Measurements from ENCODE around the gene TMC3. TPM values are rescaled to one million over a fixed set of nuclear protein-coding genes. Genes with fewer than 3 reads are reported as not detected.

The TMC3 gene
- total and polyA plus RNA-seq, 10 of the 15 experiments (the other 5 are each of a cell fraction or from before 2014, with no cell fraction given) = 0.03 to 0.04 (median 0.04) TPM; not detected in 7

DNA sequence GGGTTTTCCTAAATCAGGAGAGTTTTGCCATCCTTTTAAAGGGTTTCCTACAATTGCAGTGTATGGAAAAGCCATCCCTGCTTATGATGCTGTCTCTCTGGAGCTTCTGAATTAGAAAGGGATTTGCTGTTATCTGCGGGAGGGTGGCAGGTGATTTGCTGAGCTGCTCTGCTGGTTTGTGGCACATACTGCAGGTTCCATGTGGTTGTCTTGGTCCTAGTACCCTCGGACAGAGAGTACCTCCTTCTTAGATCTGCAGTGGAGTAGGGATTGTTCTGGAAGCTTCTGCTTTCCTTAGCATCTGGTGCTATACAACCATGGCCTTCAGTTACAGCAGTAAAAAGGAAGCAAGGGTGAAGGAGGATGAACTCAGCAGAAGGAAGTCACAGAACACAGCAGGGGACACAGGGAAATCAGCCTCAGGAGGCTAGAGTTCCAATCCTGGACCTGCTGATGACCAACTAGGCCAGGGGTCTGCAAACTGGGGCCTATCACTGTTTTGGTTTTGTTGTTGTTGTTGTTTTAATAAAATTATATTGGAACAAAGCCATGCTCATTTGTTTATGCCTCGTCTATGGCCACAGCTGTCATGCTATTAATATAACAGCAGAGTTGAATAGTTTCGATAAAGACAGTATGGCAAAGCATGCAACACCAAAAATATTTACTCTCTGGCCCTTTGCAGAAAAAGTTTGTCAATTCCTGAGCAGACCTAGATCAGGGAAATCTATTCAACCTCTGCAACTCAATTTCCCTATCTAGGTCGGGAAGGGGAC is 89.6 kb downstream of the TMC3 start (continued):
- TF ChIP-seq, protein P1, sequence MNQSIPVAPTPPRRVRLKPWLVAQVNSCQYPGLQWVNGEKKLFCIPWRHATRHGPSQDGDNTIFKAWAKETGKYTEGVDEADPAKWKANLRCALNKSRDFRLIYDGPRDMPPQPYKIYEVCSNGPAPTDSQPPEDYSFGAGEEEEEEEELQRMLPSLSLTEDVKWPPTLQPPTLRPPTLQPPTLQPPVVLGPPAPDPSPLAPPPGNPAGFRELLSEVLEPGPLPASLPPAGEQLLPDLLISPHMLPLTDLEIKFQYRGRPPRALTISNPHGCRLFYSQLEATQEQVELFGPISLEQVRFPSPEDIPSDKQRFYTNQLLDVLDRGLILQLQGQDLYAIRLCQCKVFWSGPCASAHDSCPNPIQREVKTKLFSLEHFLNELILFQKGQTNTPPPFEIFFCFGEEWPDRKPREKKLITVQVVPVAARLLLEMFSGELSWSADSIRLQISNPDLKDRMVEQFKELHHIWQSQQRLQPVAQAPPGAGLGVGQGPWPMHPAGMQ (IDR thresholded peaks at IDR 0.05; ENCODE audit: borderline replicate concordance) = no peak

DNA sequence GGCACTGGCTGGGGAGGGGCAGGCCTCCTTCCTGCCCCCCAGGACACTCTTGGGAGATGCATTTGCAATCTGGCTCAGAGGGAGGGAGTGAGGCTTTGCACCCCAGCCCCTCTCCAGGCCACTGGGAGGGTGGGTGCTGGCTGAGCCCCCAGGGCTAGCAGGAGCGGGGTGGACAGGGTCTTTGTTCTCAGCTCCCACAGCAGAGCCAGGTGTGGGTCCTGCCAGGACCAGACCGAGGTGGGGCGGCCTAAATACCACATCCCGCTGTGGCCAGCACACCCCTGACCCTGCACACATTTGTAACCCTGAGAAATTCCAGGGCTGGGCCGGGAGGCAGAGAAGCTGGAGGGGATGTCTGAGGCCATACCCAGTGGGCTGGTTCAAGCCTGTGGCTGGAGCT is 91.1 kb downstream of the TMC3 start:
- Histone ChIP-seq H3K4me3 (no peak overlapping the region), H4K20me1 (ENCODE audit: control insufficient read depth, insufficient read depth) (no peaks in the 10 kb centered on the region), H3K27me3 (replicated peaks in 1 of 2; ENCODE audit: control insufficient read depth in 2 of 2, insufficient read depth in 2 of 2, low read length in 1 of 2) (no peaks in the 10 kb centered on the region), H2AFZ (ENCODE audit: control insufficient read depth, low read depth, low read length) (no peak overlapping the region), H3K79me2 (ENCODE audit: control insufficient read depth, insufficient read depth, low read length) (no peaks in the 10 kb centered on the region), H3K27ac (ENCODE audit: control insufficient read depth, insufficient read depth) (no peak overlapping the region), H3K9me3 (replicated peaks; ENCODE audit: control insufficient read depth, insufficient read depth, low read length) (no peaks in the 10 kb centered on the region; the same call in 2 of the 3 replicates), H3K9ac (ENCODE audit: control insufficient read depth, insufficient read depth, low read length) (no peak overlapping the region), H3K4me2 (ENCODE audit: control insufficient read depth, insufficient read depth) (no peak overlapping the region), H3K4me1 (ENCODE audit: control insufficient read depth, insufficient read depth, low read length) (peaks cover 30% of the 10 kb centered on the region), H3K36me3 (ENCODE audit: control insufficient read depth in 2 of 2, insufficient read depth in 2 of 2, low read length in 1 of 2) (no peaks in the 10 kb centered on the region)
- ATAC-seq (no peak), FAIRE-seq (no peak), DNase-seq (ENCODE audit: low read depth, low spot score) (no peak)
- 100% methylated on average over 5 of the region's 5 CpGs for WGBS (ENCODE audit: insufficient coverage, insufficient replicate concordance, low lambda C conversion rate, missing lambda C conversion rate)
- CTCF ChIA-PET = interaction anchor here (0.6 to 2.4 kb wide), 7 partner anchors 8 to 54 kb away, joined by 3 to 13 read pairs (median 8); no protein-coding TSS in a partner anchor
- RAD21 ChIA-PET (ENCODE audit: unreplicated experiment) = interaction anchor here (1.1 to 2.2 kb wide), 4 partner anchors 8 to 52 kb away, joined by 3 to 9 read pairs (median 7); no protein-coding TSS in a partner anchor
- SMC1A ChIA-PET (ENCODE audit: uncharacterized antibody, unreplicated experiment) = interaction anchor here (2.2 to 2.6 kb wide), 2 partner anchors 10 to 44 kb away, joined by 7 to 12 read pairs; no protein-coding TSS in a partner anchor
- in situ Hi-C loops (cut with MboI) (loop anchor here (10.0 to 25.0 kb wide), 3 partner anchors 762 to 1929 kb away; partner anchors contain the start of genes HDGFL3 and MEX3B), intact Hi-C loops (cut with micrococcal nuclease; ENCODE audit: unreplicated experiment) (no loop called here)
- BruUV-seq (replicated peaks) = no TSS peak
- POLR2A ChIA-PET = interaction anchor here (2.3 kb wide), 1 partner anchor 9 kb away, joined by 5 read pairs; no protein-coding TSS in a partner anchor
- TF ChIP-seq HDAC2 (IDR thresholded peaks at IDR 0.05) = no peak
- TF ChIP-seq RFX5 (IDR thresholded peaks at IDR 0.05; ENCODE audit: low read depth, low read length) = no peak
- no peak for TF ChIP-seq ZNF274 (IDR thresholded peaks at IDR 0.05; ENCODE audit: insufficient read depth, insufficient read length)
- no peak for TF ChIP-seq SMAD1 (IDR thresholded peaks at IDR 0.05; ENCODE audit: low read depth, partially characterized antibody)
- TF ChIP-seq ZNF24 (IDR thresholded peaks at IDR 0.05) = no peak
- TF ChIP-seq, protein P2, sequence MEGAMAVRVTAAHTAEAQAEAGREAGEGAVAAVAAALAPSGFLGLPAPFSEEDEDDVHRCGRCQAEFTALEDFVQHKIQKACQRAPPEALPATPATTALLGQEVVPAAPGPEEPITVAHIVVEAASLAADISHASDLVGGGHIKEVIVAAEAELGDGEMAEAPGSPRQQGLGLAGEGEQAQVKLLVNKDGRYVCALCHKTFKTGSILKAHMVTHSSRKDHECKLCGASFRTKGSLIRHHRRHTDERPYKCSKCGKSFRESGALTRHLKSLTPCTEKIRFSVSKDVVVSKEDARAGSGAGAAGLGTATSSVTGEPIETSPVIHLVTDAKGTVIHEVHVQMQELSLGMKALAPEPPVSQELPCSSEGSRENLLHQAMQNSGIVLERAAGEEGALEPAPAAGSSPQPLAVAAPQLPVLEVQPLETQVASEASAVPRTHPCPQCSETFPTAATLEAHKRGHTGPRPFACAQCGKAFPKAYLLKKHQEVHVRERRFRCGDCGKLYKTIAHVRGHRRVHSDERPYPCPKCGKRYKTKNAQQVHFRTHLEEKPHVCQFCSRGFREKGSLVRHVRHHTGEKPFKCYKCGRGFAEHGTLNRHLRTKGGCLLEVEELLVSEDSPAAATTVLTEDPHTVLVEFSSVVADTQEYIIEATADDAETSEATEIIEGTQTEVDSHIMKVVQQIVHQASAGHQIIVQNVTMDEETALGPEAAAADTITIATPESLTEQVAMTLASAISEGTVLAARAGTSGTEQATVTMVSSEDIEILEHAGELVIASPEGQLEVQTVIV (IDR thresholded peaks at IDR 0.05; ENCODE audit: borderline replicate concordance, partially characterized antibody) = no peak
- TF ChIP-seq MTA3 (IDR thresholded peaks at IDR 0.05; ENCODE audit: borderline replicate concordance, low read length) = no peak
- no peak for TF ChIP-seq FOXM1 (IDR thresholded peaks at IDR 0.05; ENCODE audit: low read depth, low read length)
- TF ChIP-seq TCF12 (IDR thresholded peaks at IDR 0.05; ENCODE audit: low read depth, low read length) = no peak
- TF ChIP-seq, protein P3, sequence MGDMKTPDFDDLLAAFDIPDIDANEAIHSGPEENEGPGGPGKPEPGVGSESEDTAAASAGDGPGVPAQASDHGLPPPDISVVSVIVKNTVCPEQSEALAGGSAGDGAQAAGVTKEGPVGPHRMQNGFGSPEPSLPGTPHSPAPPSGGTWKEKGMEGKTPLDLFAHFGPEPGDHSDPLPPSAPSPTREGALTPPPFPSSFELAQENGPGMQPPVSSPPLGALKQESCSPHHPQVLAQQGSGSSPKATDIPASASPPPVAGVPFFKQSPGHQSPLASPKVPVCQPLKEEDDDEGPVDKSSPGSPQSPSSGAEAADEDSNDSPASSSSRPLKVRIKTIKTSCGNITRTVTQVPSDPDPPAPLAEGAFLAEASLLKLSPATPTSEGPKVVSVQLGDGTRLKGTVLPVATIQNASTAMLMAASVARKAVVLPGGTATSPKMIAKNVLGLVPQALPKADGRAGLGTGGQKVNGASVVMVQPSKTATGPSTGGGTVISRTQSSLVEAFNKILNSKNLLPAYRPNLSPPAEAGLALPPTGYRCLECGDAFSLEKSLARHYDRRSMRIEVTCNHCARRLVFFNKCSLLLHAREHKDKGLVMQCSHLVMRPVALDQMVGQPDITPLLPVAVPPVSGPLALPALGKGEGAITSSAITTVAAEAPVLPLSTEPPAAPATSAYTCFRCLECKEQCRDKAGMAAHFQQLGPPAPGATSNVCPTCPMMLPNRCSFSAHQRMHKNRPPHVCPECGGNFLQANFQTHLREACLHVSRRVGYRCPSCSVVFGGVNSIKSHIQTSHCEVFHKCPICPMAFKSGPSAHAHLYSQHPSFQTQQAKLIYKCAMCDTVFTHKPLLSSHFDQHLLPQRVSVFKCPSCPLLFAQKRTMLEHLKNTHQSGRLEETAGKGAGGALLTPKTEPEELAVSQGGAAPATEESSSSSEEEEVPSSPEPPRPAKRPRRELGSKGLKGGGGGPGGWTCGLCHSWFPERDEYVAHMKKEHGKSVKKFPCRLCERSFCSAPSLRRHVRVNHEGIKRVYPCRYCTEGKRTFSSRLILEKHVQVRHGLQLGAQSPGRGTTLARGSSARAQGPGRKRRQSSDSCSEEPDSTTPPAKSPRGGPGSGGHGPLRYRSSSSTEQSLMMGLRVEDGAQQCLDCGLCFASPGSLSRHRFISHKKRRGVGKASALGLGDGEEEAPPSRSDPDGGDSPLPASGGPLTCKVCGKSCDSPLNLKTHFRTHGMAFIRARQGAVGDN (IDR thresholded peaks at IDR 0.05) = no peak
- TF ChIP-seq NFYA (IDR thresholded peaks at IDR 0.05; ENCODE audit: borderline replicate concordance, low read depth, low read length) = no peak
- no peak for TF ChIP-seq CHD4 (IDR thresholded peaks at IDR 0.05)
- no peak for TF ChIP-seq ZNF384 (IDR thresholded peaks at IDR 0.05; ENCODE audit: borderline replicate concordance, low read depth, low read length)
- no peak for TF ChIP-seq ZSCAN29 (IDR thresholded peaks at IDR 0.05)
